Lung (tissue), 12 donors: ENCODE measurements around the gene ZNF100. TPM values are rescaled to one million over a fixed set of nuclear protein-coding genes. Genes with fewer than 3 reads are reported as not detected.

ENCODE experiments used
- ATAC-seq: fragments of 200-7000 bp; cut with Tn5 transposase; one replicate; pipeline ENCODE4 v1.9.1; 2020; ENCODE audit warnings: moderate number of reproducible peaks; ENCODE audit not compliant: insufficient read depth, low FRiP score
- DNase-seq, 3 donors: peaks; one replicate each; pipeline ENCODE4 v3.0.0-alpha.2; 2013 to 2017
- H3K27ac ChIP-seq, 2 donors: one replicate each; pipeline ENCODE4 v1.5.1; 2013; ENCODE audit warnings: mild to moderate bottlenecking in 2 of 2, moderate library complexity in 2 of 2, control low read depth in 1 of 2, inconsistent platforms in 1 of 2, low read depth in 1 of 2, low read length in 1 of 2
- H3K27me3 ChIP-seq, 3 donors: one replicate each; pipeline ENCODE4 v1.5.1; 2013; ENCODE audit warnings: low read length in 2 of 3; ENCODE audit not compliant: control insufficient read depth in 3 of 3, insufficient read depth in 3 of 3
- H3K36me3 ChIP-seq, 4 donors: one replicate each; pipeline ENCODE4 v1.5.1; 2013; ENCODE audit warnings: low read length in 4 of 4, mild to moderate bottlenecking in 1 of 4, moderate library complexity in 1 of 4; ENCODE audit not compliant: control insufficient read depth in 4 of 4, insufficient read depth in 4 of 4
- H3K4me1 ChIP-seq, 5 donors: one replicate each; pipeline ENCODE4 v1.5.1; 2013; ENCODE audit warnings: low read length in 5 of 5, mild to moderate bottlenecking in 2 of 5, moderate library complexity in 1 of 5; ENCODE audit not compliant: control insufficient read depth in 5 of 5, insufficient read depth in 5 of 5
- H3K4me3 ChIP-seq: one replicate; pipeline ENCODE4 v1.5.1; 2013; ENCODE audit warnings: mild to moderate bottlenecking, control low read depth, moderate library complexity
- H3K9ac ChIP-seq, 2 donors: one replicate each; pipeline ENCODE4 v1.5.1; 2013; ENCODE audit warnings: low read length in 2 of 2, control low read depth in 1 of 2; ENCODE audit not compliant: insufficient read depth in 1 of 2
- H3K9me3 ChIP-seq, 4 donors: one replicate each; pipeline ENCODE4 v1.5.1; 2013; ENCODE audit warnings: low read length in 3 of 4, mild to moderate bottlenecking in 1 of 4, moderate library complexity in 1 of 4; ENCODE audit not compliant: control insufficient read depth in 4 of 4, insufficient read depth in 3 of 4
- WGBS, 2 donors: extraction: QIAGEN DNeasy Blood & Tissue Kit; methylation state at CpG; one replicate each; pipeline ENCODE4 v1.1.7; 2013; 5-methylcytosine and 5-hydroxymethylcytosine counted together
- polyA plus RNA-seq, 2 donors: library from polyadenylated mRNA; stranded (reverse); fragments of 200-250 nt; gene quantifications; one replicate each; pipeline ENCODE4 v1.2.1, GENCODE V29; 2013
- total RNA-seq, 2 donors: library from RNA; depleted of rRNA in 1 of 2; stranded (reverse); fragments of >200 nt in 1 of 2; gene quantifications; one replicate each; pipeline ENCODE4 v1.2.1, GENCODE V29; 2014 to 2021
- TF ChIP-seq, protein P1 (sequence below): IDR thresholded peaks from 2 replicates; pipeline ENCODE4 v1.5.1; 2012; ENCODE audit warnings: mild to moderate bottlenecking; ENCODE audit errors: control extremely low read depth, extremely low read depth
- donor health status: control.
- donor health status: control.
- donor health status: Bipolar disorder and iron deficiency.
- donor health status: healthy.
- donor health status: DM: yes; HTN: yes; CAD: no.

ZNF100 gene
- total and polyA plus RNA-seq, 4 donors, result 2.7 to 27.3 (median 7.6) TPM

- TF ChIP-seq, protein P1, sequence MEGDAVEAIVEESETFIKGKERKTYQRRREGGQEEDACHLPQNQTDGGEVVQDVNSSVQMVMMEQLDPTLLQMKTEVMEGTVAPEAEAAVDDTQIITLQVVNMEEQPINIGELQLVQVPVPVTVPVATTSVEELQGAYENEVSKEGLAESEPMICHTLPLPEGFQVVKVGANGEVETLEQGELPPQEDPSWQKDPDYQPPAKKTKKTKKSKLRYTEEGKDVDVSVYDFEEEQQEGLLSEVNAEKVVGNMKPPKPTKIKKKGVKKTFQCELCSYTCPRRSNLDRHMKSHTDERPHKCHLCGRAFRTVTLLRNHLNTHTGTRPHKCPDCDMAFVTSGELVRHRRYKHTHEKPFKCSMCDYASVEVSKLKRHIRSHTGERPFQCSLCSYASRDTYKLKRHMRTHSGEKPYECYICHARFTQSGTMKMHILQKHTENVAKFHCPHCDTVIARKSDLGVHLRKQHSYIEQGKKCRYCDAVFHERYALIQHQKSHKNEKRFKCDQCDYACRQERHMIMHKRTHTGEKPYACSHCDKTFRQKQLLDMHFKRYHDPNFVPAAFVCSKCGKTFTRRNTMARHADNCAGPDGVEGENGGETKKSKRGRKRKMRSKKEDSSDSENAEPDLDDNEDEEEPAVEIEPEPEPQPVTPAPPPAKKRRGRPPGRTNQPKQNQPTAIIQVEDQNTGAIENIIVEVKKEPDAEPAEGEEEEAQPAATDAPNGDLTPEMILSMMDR, result no peak
- no peak overlapping the region for H3K27ac ChIP-seq
- H3K4me1 ChIP-seq, result no peaks in the 10 kb centered on the region
- H3K4me3 ChIP-seq, result no peak overlapping the region
- H3K9me3 ChIP-seq, result no peaks in the 10 kb centered on the region
- no peaks in the 10 kb centered on the region for H3K36me3 ChIP-seq
- no peak overlapping the region for H3K9ac ChIP-seq
- 79 to 94% methylated on average over 7 of the region's 7 CpGs for WGBS, 2 donors
- ATAC-seq (no peak), DNase-seq (no peak)
- H3K27me3 ChIP-seq, result no peaks in the 10 kb centered on the region
Observed at GRCh38 chr19:21694171-21694906, 73.0 kb downstream of the ZNF100 start.

DNA sequence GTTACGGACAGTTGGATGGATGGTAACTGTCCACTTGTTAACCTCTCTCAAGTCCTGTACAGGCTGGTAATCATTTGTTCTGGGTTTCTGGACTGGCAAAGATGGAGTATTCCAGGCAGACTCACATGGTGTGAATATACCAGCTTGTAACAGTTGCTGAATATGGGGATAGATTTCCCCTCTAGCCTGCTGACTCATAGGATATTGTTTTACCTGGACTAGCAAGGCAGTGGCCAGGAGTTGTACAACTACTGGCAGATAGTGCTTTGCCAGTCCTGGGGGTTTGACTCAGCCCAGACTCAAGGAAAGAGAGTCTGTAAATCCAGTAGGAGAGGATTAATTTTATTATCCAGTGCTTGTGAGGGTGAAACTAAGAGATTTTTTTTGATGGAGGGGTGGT lies 74.0 kb downstream of the ZNF100 start:
- H3K4me3 ChIP-seq, result no peak overlapping the region
- no peak for DNase-seq
- H3K27me3 ChIP-seq, result no peaks in the 10 kb centered on the region
- H3K9ac ChIP-seq, result no peak overlapping the region
- no peak for ATAC-seq
- TF ChIP-seq, protein P1, result no peak
- H3K27ac ChIP-seq, result no peak overlapping the region
- no peaks in the 10 kb centered on the region for H3K36me3 ChIP-seq
- WGBS, 2 donors, result 90 to 100% methylated on average over 1 of the region's 1 CpG
- no peaks in the 10 kb centered on the region for H3K4me1 ChIP-seq
- H3K9me3 ChIP-seq, result peaks cover 0 to under 1% (median 0%) of the 10 kb centered on the region in 4 donors

GRCh38 chr19:21691661-21692060 lies 75.7 kb downstream of the ZNF100 start:
- no peak overlapping the region for H3K27ac ChIP-seq
- ATAC-seq (no peak), DNase-seq (peak; percentile 20 to 60 (median 41))
- no peaks in the 10 kb centered on the region for H3K4me1 ChIP-seq
- H3K36me3 ChIP-seq, result no peaks in the 10 kb centered on the region
- peaks cover 0 to 2% (median 0%) of the 10 kb centered on the region in 4 donors for H3K9me3 ChIP-seq
- no peak overlapping the region for H3K4me3 ChIP-seq
- WGBS, 2 donors, result 42 to 44% methylated on average over 1 of the region's 1 CpG
- no peak overlapping the region for H3K9ac ChIP-seq
- H3K27me3 ChIP-seq, result no peaks in the 10 kb centered on the region
- TF ChIP-seq, protein P1, result no peak
